K562 (cell line): ENCODE results near the gene OSCP1. TPM values are rescaled to one million over a fixed set of nuclear protein-coding genes. Genes with fewer than 3 reads are reported as not detected.

Source experiments
- ATAC-seq: fragments of 200-7000 bp; cut with Tn5 transposase; 3 replicates; pipeline ENCODE4 v1.9.1; 2020; ENCODE audit warnings: moderate library complexity
- BruUV-seq: library from RNA; stranded (reverse); fragments of 400-500 nt; replicated peaks from 2 replicates; lab custom pipeline; 2021; lab: Mats Ljungman, UMichigan
- CTCF ChIA-PET: fragments of 300-600 bp; formaldehyde crosslinking; extraction: SDS; loops from one replicate; lab custom pipeline; 2021; ENCODE audit warnings: low intra/inter-chr PET ratio; lab: Yijun Ruan, JAX
- POLR2A ChIA-PET: fragments of 300-600, 350-650 bp; sonication (Branson Sonifier 250); formaldehyde crosslinking; extraction: SDS; loops from one replicate; lab custom pipeline; 2021; ENCODE audit warnings: antibody characterized with exemption, inconsistent platforms; lab: Yijun Ruan, JAX
- DNase-seq, 4 experiments: peaks; one replicate each; pipeline versions ENCODE4 v3.0.0 to v3.0.0-alpha.2; 2011 to 2018; ENCODE audit warnings: low spot score in 3 of 4, mixed read lengths in 3 of 4; ENCODE audit errors: extremely low read depth in 1 of 4
- FAIRE-seq: peaks from 2 replicates; lab custom pipeline; 2011; peaks lifted over from hg19 to GRCh38; lab: Jason Lieb, UNC
- H2AFZ ChIP-seq: 2 replicates; pipeline ENCODE4 v1.6.0; 2011; ENCODE audit warnings: low read depth, low read length, control low read depth, inconsistent platforms
- H3K27ac ChIP-seq: fragments of 200-600 bp; 3 replicates; pipeline ENCODE4 v1.8.0; 2011; ENCODE audit warnings: low read depth, mild to moderate bottlenecking, control low read depth, inconsistent platforms, low read length, moderate library complexity, mixed read lengths; ENCODE audit errors: extremely low read depth
- H3K27me3 ChIP-seq, 2 experiments: fragments of 300-600 bp in 1 of 2; 2 replicates in 1 of 2; 3 replicates in 1 of 2; pipeline versions ENCODE4 v1.6.0 to v1.8.0; 2011; ENCODE audit warnings: inconsistent platforms in 2 of 2, low read length in 2 of 2, mild to moderate bottlenecking in 1 of 2, mixed read lengths in 1 of 2, moderate library complexity in 1 of 2; ENCODE audit not compliant: control insufficient read depth in 2 of 2, insufficient read depth in 2 of 2
- H3K36me3 ChIP-seq: fragments of 300-600 bp; 3 replicates; pipeline ENCODE4 v1.8.0; 2011; ENCODE audit warnings: mild to moderate bottlenecking, low read length, inconsistent platforms; ENCODE audit not compliant: control insufficient read depth, insufficient read depth
- H3K4me1 ChIP-seq, 2 experiments: fragments of 200-600 bp in 1 of 2; replicated peaks in 1 of 2; 2 replicates in 1 of 2; 3 replicates in 1 of 2; pipeline versions ENCODE4 v1.5.1 to v1.8.0; 2011; ENCODE audit warnings: inconsistent platforms in 2 of 2, low read length in 2 of 2, mild to moderate bottlenecking in 1 of 2, mixed read lengths in 1 of 2, moderate library complexity in 1 of 2; ENCODE audit not compliant: control insufficient read depth in 2 of 2, insufficient read depth in 2 of 2
- H3K4me2 ChIP-seq: 2 replicates; pipeline ENCODE4 v1.6.1; 2011; ENCODE audit warnings: low read length, control low read depth, inconsistent platforms, mixed read lengths; ENCODE audit not compliant: insufficient read depth
- H3K4me3 ChIP-seq: fragments of 200-600 bp; sonication (generic), shearing (Covaris generic); 2 replicates; pipeline ENCODE4 v1.5.1; 2016; ENCODE audit warnings: control low read depth, inconsistent platforms
- H3K79me2 ChIP-seq: fragments of 200-600 bp; 3 replicates; pipeline ENCODE4 v1.8.0; 2011; ENCODE audit warnings: low read length, inconsistent platforms; ENCODE audit not compliant: control insufficient read depth, insufficient read depth
- H3K9ac ChIP-seq, 2 experiments: 2 replicates each; pipeline versions ENCODE4 v1.6.0 to v1.6.1; 2011; ENCODE audit warnings: low read depth in 2 of 2, low read length in 2 of 2, control low read depth in 1 of 2, inconsistent platforms in 1 of 2, mild to moderate bottlenecking in 1 of 2, mixed read lengths in 1 of 2; ENCODE audit not compliant: insufficient read depth in 1 of 2
- H3K9me1 ChIP-seq: one replicate; pipeline ENCODE4 v1.6.0; 2011; ENCODE audit warnings: inconsistent platforms, mild to moderate bottlenecking, low read length, moderate library complexity; ENCODE audit not compliant: control insufficient read depth, insufficient read depth
- H3K9me3 ChIP-seq: replicated peaks from 2 replicates; pipeline ENCODE4 v1.5.1; 2011; ENCODE audit warnings: low read depth, low read length, inconsistent platforms; ENCODE audit not compliant: control insufficient read depth, insufficient read depth
- H4K20me1 ChIP-seq: replicated peaks from 2 replicates; pipeline ENCODE4 v1.6.1; 2011; ENCODE audit warnings: low read length, inconsistent platforms, mixed read lengths; ENCODE audit not compliant: control insufficient read depth, insufficient read depth
- ADNP ChIP-seq: fragments of 200-800 bp; sonication (Bioruptor generic); IDR thresholded peaks from 2 replicates; pipeline ENCODE4 v1.6.1; 2016; ENCODE audit warnings: missing genetic modification characterization, missing compliant biosample characterization
- ELF2 ChIP-seq: fragments of 250-450 bp; sonication (Bioruptor Pico); IDR thresholded peaks from 2 replicates; pipeline ENCODE4 v1.5.0; 2021; ENCODE audit warnings: mild to moderate bottlenecking
- PHF8 ChIP-seq: fragments of 200-600 bp; sonication (generic); IDR thresholded peaks from 2 replicates; pipeline ENCODE4 v1.6.1; 2012; ENCODE audit warnings: mixed run types, mild to moderate bottlenecking, inconsistent platforms, low read length, moderate library complexity, borderline replicate concordance
- RBM25 ChIP-seq: fragments of 200-400 bp; formaldehyde crosslinking; IDR thresholded peaks from 2 replicates; pipeline ENCODE4 v1.6.1; 2018; ENCODE audit warnings: low read length, low read depth, moderate library complexity; ENCODE audit not compliant: severe bottlenecking
- SLC30A9 ChIP-seq: fragments of 250-450 bp; sonication (Bioruptor Pico); IDR thresholded peaks from 2 replicates; pipeline ENCODE4 v1.8.0; 2022; ENCODE audit warnings: mild to moderate bottlenecking, moderate library complexity
- ZNF586 ChIP-seq: fragments of 450-650 bp; formaldehyde crosslinking; conservative IDR thresholded peaks from 2 replicates; pipeline ENCODE4 v1.4.0; 2020; ENCODE audit warnings: mild to moderate bottlenecking, moderate library complexity
- ZNF695 ChIP-seq: fragments of 450-650 bp; formaldehyde crosslinking; IDR thresholded peaks from 2 replicates; pipeline ENCODE4 v1.4.0; 2020; ENCODE audit warnings: mild to moderate bottlenecking, moderate library complexity
- ZNF75A ChIP-seq: fragments of 450-650 bp; formaldehyde crosslinking; IDR thresholded peaks from 2 replicates; pipeline ENCODE4 v1.4.0; 2020; ENCODE audit warnings: mild to moderate bottlenecking
- ZNF830 ChIP-seq: fragments of 250-450 bp; sonication (Bioruptor Pico); IDR thresholded peaks from 2 replicates; pipeline ENCODE4 v1.5.0; 2021; ENCODE audit warnings: mild to moderate bottlenecking
- WGBS: fragments of 100-300 bp; shearing (Covaris generic); methylation state at CpG from one replicate; pipeline ENCODE4 v1.1.6; 2016; ENCODE audit warnings: low coverage, mixed read lengths; ENCODE audit not compliant: insufficient coverage; ENCODE audit errors: missing lambda C conversion rate; 5-methylcytosine and 5-hydroxymethylcytosine counted together
- in situ Hi-C: fragments of 300-500 bp; cut with MboI; formaldehyde crosslinking; loops from 4 replicates; pipeline ENCODE4 v1.15.0; 2018; ENCODE audit warnings: inconsistent platforms, mixed read lengths
- intact Hi-C: fragments of 100-400 bp; cut with micrococcal nuclease; formaldehyde crosslinking; loops from 2 replicates; pipeline ENCODE4 v1.14.2; 2022
- polyA plus RNA-seq, 8 experiments: library from polyadenylated mRNA; depleted of rRNA in 4 of 8; stranded (reverse) in 5 of 8; unstranded in 3 of 8; fragments of >200 nt; fragmentation: Nextera tagmentation in 2 of 8; fragmentation: Illumina TruSeq in 1 of 8; extraction: Ambion mirVana in 2 of 8; extraction: Trizol in 1 of 8; gene quantifications; 2 replicates each; pipeline versions ENCODE4 v1.2.1 to v1.2.3, GENCODE V29; 2011 to 2014; ENCODE audit warnings: inconsistent platforms in 1 of 8, missing spikeins in 1 of 8
- total RNA-seq, 7 experiments: library from RNA; depleted of rRNA in 6 of 7; stranded (reverse); fragments of >200 nt in 6 of 7; fragmentation: Illumina TruSeq in 2 of 7; extraction: Trizol in 2 of 7; gene quantifications; 2 replicates each; pipeline versions ENCODE4 v1.2.1 to v1.2.3, GENCODE V29; 2011 to 2021; ENCODE audit warnings: low replicate concordance in 1 of 7
- TF ChIP-seq, protein P1 (sequence below): sonication (generic); formaldehyde crosslinking; IDR thresholded peaks from 2 replicates; pipeline ENCODE4 v1.8.1; 2023; ENCODE audit warnings: mild to moderate bottlenecking, missing genetic modification reagents
- TF ChIP-seq, protein P2 (sequence below): fragments of 450-650 bp; formaldehyde crosslinking; IDR thresholded peaks from 2 replicates; pipeline ENCODE4 v1.4.0; 2020; ENCODE audit warnings: mild to moderate bottlenecking, mixed read lengths
- TF ChIP-seq, protein P3 (sequence below): fragments of 250-450 bp; sonication (Bioruptor Pico); IDR thresholded peaks from 2 replicates; pipeline ENCODE4 v1.5.0; 2020; ENCODE audit warnings: mild to moderate bottlenecking
- TF ChIP-seq, protein P4 (sequence below): fragments of 450-650 bp; formaldehyde crosslinking; IDR thresholded peaks from 2 replicates; pipeline ENCODE4 v1.4.0; 2022; ENCODE audit warnings: mild to moderate bottlenecking, moderate library complexity

The OSCP1 gene
- total and polyA plus RNA-seq, 9 of the 15 experiments (the other 6 are each of a cell fraction or from before 2014, with no cell fraction given): 0.15 to 0.40 (median 0.33) TPM; not detected in 5

DNA sequence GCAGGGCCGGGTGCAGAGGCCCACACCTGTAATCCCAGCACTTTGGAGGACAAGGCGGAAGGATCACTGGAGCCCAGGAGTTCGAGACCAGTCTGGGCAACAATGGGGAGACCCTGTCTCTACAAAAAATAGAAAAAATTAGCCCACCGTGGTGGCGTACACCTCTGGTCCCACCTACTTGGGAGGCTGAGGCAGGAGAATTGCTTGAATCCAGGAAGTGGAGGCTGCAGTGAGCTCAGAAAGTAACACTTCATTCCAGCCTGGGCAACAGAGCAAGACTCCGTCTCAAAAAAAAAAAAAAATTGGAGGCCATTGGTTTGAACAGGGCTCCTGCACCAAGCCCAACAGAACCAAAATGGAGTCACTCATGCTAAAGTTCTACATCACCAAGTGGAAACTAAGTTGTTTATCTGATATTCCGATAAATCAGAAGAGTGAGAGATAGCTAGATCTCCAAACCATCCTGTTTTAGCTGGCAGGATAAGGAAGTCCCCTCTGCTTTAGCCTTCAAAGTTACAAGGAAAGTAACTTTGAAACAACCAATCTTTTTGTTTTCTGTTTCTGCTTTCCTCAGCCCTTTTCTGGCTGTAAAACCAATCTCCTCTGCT lies 51.8 kb downstream of the OSCP1 start:
- no peak for FAIRE-seq
- peak overlapping the region; percentile 85 for H2AFZ ChIP-seq
- TF ChIP-seq ZNF695 (CRISPR knock-in tag): peak; percentile 70; the same call in 1 of the 2 replicates
- TF ChIP-seq, protein P1, sequence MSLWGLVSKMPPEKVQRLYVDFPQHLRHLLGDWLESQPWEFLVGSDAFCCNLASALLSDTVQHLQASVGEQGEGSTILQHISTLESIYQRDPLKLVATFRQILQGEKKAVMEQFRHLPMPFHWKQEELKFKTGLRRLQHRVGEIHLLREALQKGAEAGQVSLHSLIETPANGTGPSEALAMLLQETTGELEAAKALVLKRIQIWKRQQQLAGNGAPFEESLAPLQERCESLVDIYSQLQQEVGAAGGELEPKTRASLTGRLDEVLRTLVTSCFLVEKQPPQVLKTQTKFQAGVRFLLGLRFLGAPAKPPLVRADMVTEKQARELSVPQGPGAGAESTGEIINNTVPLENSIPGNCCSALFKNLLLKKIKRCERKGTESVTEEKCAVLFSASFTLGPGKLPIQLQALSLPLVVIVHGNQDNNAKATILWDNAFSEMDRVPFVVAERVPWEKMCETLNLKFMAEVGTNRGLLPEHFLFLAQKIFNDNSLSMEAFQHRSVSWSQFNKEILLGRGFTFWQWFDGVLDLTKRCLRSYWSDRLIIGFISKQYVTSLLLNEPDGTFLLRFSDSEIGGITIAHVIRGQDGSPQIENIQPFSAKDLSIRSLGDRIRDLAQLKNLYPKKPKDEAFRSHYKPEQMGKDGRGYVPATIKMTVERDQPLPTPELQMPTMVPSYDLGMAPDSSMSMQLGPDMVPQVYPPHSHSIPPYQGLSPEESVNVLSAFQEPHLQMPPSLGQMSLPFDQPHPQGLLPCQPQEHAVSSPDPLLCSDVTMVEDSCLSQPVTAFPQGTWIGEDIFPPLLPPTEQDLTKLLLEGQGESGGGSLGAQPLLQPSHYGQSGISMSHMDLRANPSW (CRISPR knock-in tag): no peak
- TF ChIP-seq PHF8: no peak
- no peak for TF ChIP-seq ZNF75A
- no peak for TF ChIP-seq ZNF830
- TF ChIP-seq, protein P2, sequence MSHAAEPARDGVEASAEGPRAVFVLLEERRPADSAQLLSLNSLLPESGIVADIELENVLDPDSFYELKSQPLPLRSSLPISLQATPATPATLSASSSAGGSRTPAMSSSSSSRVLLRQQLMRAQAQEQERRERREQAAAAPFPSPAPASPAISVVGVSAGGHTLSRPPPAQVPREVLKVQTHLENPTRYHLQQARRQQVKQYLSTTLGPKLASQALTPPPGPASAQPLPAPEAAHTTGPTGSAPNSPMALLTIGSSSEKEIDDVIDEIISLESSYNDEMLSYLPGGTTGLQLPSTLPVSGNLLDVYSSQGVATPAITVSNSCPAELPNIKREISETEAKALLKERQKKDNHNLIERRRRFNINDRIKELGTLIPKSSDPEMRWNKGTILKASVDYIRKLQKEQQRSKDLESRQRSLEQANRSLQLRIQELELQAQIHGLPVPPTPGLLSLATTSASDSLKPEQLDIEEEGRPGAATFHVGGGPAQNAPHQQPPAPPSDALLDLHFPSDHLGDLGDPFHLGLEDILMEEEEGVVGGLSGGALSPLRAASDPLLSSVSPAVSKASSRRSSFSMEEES (CRISPR knock-in tag): no peak
- TF ChIP-seq RBM25: peak; percentile 20
- TF ChIP-seq SLC30A9 (CRISPR knock-in tag): no peak
- TF ChIP-seq ADNP (tag): peak; percentile 47; the same call in 1 of the 2 replicates
- TF ChIP-seq, protein P3, sequence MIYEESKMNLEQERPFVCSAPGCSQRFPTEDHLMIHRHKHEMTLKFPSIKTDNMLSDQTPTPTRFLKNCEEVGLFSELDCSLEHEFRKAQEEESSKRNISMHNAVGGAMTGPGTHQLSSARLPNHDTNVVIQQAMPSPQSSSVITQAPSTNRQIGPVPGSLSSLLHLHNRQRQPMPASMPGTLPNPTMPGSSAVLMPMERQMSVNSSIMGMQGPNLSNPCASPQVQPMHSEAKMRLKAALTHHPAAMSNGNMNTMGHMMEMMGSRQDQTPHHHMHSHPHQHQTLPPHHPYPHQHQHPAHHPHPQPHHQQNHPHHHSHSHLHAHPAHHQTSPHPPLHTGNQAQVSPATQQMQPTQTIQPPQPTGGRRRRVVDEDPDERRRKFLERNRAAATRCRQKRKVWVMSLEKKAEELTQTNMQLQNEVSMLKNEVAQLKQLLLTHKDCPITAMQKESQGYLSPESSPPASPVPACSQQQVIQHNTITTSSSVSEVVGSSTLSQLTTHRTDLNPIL (CRISPR knock-in tag): no peak
- TF ChIP-seq ELF2 (CRISPR knock-in tag): no peak
- TF ChIP-seq, protein P4, sequence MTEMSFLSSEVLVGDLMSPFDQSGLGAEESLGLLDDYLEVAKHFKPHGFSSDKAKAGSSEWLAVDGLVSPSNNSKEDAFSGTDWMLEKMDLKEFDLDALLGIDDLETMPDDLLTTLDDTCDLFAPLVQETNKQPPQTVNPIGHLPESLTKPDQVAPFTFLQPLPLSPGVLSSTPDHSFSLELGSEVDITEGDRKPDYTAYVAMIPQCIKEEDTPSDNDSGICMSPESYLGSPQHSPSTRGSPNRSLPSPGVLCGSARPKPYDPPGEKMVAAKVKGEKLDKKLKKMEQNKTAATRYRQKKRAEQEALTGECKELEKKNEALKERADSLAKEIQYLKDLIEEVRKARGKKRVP (CRISPR knock-in tag): peak; percentile 66
- no peak for TF ChIP-seq ZNF586 (CRISPR knock-in tag)

More for the DNA sequence above, 51.8 kb downstream of the OSCP1 start:
- Histone ChIP-seq H3K36me3 (peaks cover 9% of the 10 kb centered on the region), H3K9me3 (no peaks in the 10 kb centered on the region), H3K9me1 (no peaks in the 10 kb centered on the region), H3K4me2 (peak overlapping the region; percentile 97), H3K4me1 (peaks cover 24 to 45% of the 10 kb centered on the region in 2 experiments), H3K27ac (peak overlapping the region; percentile 89; the same call in 2 of the 3 replicates), H3K4me3 (peak overlapping the region; percentile 71; the same call in 1 of the 2 replicates), H4K20me1 (no peaks in the 10 kb centered on the region), H3K27me3 (no peaks in the 10 kb centered on the region), H3K9ac (peak overlapping the region in 1 of 2 experiments; percentile 90; a peak in 3 of 4 replicates), H3K79me2 (peaks cover 32% of the 10 kb centered on the region)
- CTCF ChIA-PET: interaction anchor here (0.6 kb wide), 1 partner anchor 249 kb away, joined by 3 read pairs; the partner anchor contains the start of gene TRAPPC3
- ATAC-seq: no peak
- 56% methylated on average over 6 of the region's 7 CpGs for WGBS
- BruUV-seq: no TSS peak
- POLR2A ChIA-PET: interaction anchor here (1.5 to 10.6 kb wide), 5 partner anchors 10 to 248 kb away, joined by 3 to 315 read pairs (median 10); partner anchors contain the start of gene STK40
- no peak for DNase-seq
- intact Hi-C loops (no loop called here), in situ Hi-C loops (no loop called here)
